K562 (cell line): ENCODE measurements around the gene KCNS1. TPM values are rescaled to one million over a fixed set of nuclear protein-coding genes. Genes with fewer than 3 reads are reported as not detected.

Source experiments
- ID3 ChIP-seq, 2 experiments: fragments of 250-450 bp in 1 of 2; fragments of 450-650 bp in 1 of 2; sonication (Bioruptor Pico) in 1 of 2; IDR thresholded peaks; 2 replicates each; pipeline versions ENCODE4 v1.6.1 to v1.8.0; 2016 to 2021; ENCODE audit warnings: mild to moderate bottlenecking in 2 of 2, moderate library complexity in 2 of 2, missing compliant biosample characterization in 1 of 2, missing genetic modification characterization in 1 of 2
- MCM7 ChIP-seq, 2 experiments: fragments of 450-650 bp; IDR thresholded peaks; 2 replicates each; pipeline ENCODE4 v1.6.1; 2016 to 2018
- NR2C1 ChIP-seq, 2 experiments: fragments of 450-650 bp; IDR thresholded peaks; 2 replicates each; pipeline ENCODE4 v1.6.1; 2017; ENCODE audit warnings: mild to moderate bottlenecking in 2 of 2, antibody characterized with exemption in 1 of 2, inconsistent platforms in 1 of 2, missing compliant biosample characterization in 1 of 2, missing genetic modification characterization in 1 of 2
- SAP30 ChIP-seq: fragments of 200-600 bp; sonication (generic); IDR thresholded peaks from 2 replicates; pipeline ENCODE4 v1.6.1; 2012; ENCODE audit warnings: borderline replicate concordance, low read depth, mild to moderate bottlenecking, moderate library complexity, low read length, control low read depth, inconsistent platforms; ENCODE audit not compliant: insufficient read depth, poor library complexity, severe bottlenecking
- TEAD2 ChIP-seq: fragments of 450-650 bp; IDR thresholded peaks from 2 replicates; pipeline ENCODE4 v1.6.1; 2016; ENCODE audit warnings: missing genetic modification characterization, control low read depth, missing compliant biosample characterization
- ZBTB49 ChIP-seq: sonication (generic); formaldehyde crosslinking; IDR thresholded peaks from 2 replicates; pipeline ENCODE4 v1.8.0; 2022; ENCODE audit warnings: missing genetic modification reagents, mild to moderate bottlenecking, borderline replicate concordance
- ZFPM2 ChIP-seq: fragments of 250-450 bp; sonication (Bioruptor Pico); IDR thresholded peaks from 2 replicates; pipeline ENCODE4 v1.5.1; 2022; ENCODE audit warnings: mild to moderate bottlenecking
- ZNF197 ChIP-seq: fragments of 200-800 bp; sonication (Bioruptor generic); IDR thresholded peaks from 2 replicates; pipeline ENCODE4 v1.6.1; 2016; ENCODE audit warnings: low read depth, missing genetic modification characterization, missing compliant biosample characterization
- polyA plus RNA-seq, 8 experiments: library from polyadenylated mRNA; depleted of rRNA in 4 of 8; stranded (reverse) in 5 of 8; unstranded in 3 of 8; fragments of >200 nt; fragmentation: Nextera tagmentation in 2 of 8; fragmentation: Illumina TruSeq in 1 of 8; extraction: Ambion mirVana in 2 of 8; extraction: Trizol in 1 of 8; gene quantifications; 2 replicates each; pipeline versions ENCODE4 v1.2.1 to v1.2.3, GENCODE V29; 2011 to 2014; ENCODE audit warnings: inconsistent platforms in 1 of 8, missing spikeins in 1 of 8
- total RNA-seq, 7 experiments: library from RNA; depleted of rRNA in 6 of 7; stranded (reverse); fragments of >200 nt in 6 of 7; fragmentation: Illumina TruSeq in 2 of 7; extraction: Trizol in 2 of 7; gene quantifications; 2 replicates each; pipeline versions ENCODE4 v1.2.1 to v1.2.3, GENCODE V29; 2011 to 2021; ENCODE audit warnings: low replicate concordance in 1 of 7

The KCNS1 gene
- total and polyA plus RNA-seq, 9 of the 15 experiments (the other 6 are each of a cell fraction or from before 2014, with no cell fraction given): not detected

- TF ChIP-seq ZFPM2 (CRISPR knock-in tag): no peak
- 0 out of 2 replicates have a peak, but pooled peaks have one; percentile 53 for TF ChIP-seq NR2C1 (IDR thresholded peaks at IDR 0.05)
- TF ChIP-seq NR2C1 (tag; IDR thresholded peaks at IDR 0.05): peak; percentile 87
- no peak for TF ChIP-seq MCM7 (IDR thresholded peaks at IDR 0.05)
- no peak for TF ChIP-seq SAP30
- 0 out of 2 replicates have a peak, but pooled peaks have one; percentile 10 for TF ChIP-seq ZNF197
- no peak for TF ChIP-seq ZBTB49
- TF ChIP-seq ID3 (CRISPR knock-in tag; IDR thresholded peaks at IDR 0.05): no peak
- no peak for TF ChIP-seq ID3 (tag; IDR thresholded peaks at IDR 0.05)
- no peak for TF ChIP-seq TEAD2 (tag)
Measured at GRCh38 chr20:45070932-45071632, 29.8 kb downstream of the KCNS1 start (continued).
